Gastrocnemius medialis (tissue), 4 donors: ENCODE measurements around the gene GUCY2C.

ENCODE experiments used
- CTCF ChIP-seq, 5 experiments: fragments of 450-650 bp in 3 of 5; fragments of 200-600 bp in 2 of 5; sonication (generic) in 2 of 5; IDR thresholded peaks in 4 of 5; conservative IDR thresholded peaks in 1 of 5; 1 replicate in 4 of 5; 2 replicates in 1 of 5; pipeline ENCODE4 v1.5.1; 2016 to 2019; ENCODE audit warnings: antibody characterized with exemption in 5 of 5, mild to moderate bottlenecking in 3 of 5, moderate library complexity in 3 of 5
- POLR2A ChIP-seq, 2 donors: fragments of 450-650 bp; IDR thresholded peaks; one replicate each; pipeline ENCODE4 v1.6.1; 2017; ENCODE audit warnings: antibody characterized with exemption in 2 of 2, mild to moderate bottlenecking in 2 of 2, moderate library complexity in 2 of 2

DNA sequence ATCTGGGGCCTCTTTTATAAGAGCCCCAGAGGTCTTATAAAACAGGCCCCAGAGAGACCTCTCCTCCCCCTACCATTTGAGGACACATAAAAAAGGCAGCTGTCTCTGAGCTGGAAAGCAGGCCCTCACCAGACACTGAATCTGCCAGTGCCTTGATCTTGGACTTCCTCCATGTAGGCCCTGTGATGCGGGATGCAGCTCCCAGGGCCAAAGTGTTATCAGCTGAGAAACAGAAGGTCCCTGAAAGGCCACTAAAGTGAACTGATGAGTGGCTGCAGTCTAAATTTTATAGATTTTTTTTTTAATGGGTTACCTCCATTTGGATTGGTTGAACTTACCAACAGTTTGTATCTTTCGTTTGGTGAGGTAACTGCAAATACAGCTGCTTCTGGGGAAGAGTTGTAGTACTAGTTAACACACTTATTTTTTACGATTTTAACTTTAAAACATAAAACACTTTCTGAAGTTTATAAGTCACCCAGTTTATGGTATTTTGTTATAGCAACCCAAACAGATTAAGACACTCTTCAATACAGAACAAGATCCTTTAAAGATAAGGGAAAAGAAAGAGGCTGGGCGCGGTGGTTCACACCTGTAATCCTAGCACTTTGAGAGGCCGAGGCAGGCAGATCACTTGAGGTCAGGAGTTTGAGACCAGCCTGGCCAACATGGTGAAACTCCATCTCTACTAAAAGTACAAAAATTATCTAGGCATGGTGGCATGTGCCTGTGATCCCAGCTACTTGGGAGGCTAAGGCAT is 5.6 kb upstream of the GUCY2C start:
- TF ChIP-seq CTCF (IDR thresholded peaks at IDR 0.05 in 4 of 5, conservative IDR thresholded peaks at IDR 0.05 in 1 of 5) (no peak), POLR2A (IDR thresholded peaks at IDR 0.05) (no peak)
